Mammary epithelial cell (primary cell): ENCODE measurements around the gene SLC6A11.

Experiments used
- CTCF ChIP-seq, 2 donors: IDR thresholded peaks in 1 of 2; conservative IDR thresholded peaks in 1 of 2; 2 replicates each; pipeline ENCODE4 v1.5.1; 2011 to 2012; ENCODE audit warnings: inconsistent platforms in 2 of 2, low read length in 2 of 2, mild to moderate bottlenecking in 2 of 2, control low read depth in 1 of 2, low read depth in 1 of 2; ENCODE audit not compliant: insufficient read depth in 1 of 2; ENCODE audit errors: extremely low read depth in 1 of 2
- EZH2 ChIP-seq: IDR thresholded peaks from 2 replicates; pipeline ENCODE4 v1.6.1; 2012; ENCODE audit warnings: low read length, inconsistent platforms, borderline replicate concordance

DNA sequence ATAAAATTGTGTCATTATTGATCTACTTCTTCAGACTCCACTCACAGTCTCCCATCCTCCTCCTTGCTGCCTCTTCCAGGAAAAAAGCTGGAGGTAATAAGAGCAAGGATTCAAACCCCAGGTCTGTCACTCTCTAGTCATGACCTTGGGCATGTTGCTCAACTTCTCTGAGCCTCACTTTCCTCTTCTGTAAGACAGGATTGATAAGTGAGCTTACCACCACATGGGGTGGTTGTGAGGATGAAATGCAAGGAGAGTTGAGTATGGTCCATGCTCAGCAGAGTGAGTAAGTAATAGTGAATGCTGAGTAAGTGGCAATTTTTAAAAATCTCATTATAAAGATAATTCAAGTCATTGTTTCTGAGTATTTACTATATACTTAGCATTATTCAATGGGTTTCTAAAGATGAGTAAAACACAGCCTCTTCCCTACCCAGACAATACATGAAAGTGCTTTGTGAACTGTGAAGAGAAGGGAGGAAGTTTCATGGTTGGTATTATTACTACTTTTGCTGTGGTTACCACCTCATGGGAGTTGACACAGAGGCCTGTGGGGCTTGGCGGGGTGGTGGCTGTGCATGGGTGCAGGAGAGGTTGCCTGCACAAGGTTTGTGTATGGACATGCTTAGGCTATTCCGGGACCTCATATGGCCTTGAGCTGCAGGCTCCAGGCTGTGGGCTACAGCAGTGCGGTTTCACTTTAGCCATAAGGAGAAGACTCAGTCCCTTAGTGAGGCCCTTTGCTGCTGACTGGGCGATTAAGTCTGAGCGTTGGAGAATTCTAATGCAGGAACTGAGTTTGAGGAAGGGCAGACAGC lies 30.0 kb downstream of the SLC6A11 start:
- no peak for TF ChIP-seq CTCF (conservative IDR thresholded peaks at IDR 0.05 in 1 of 2, IDR thresholded peaks at IDR 0.05 in 1 of 2; ENCODE audit: extremely low read depth in 1 of 2, insufficient read depth in 1 of 2, low read depth in 1 of 2, low read length in 2 of 2)
- no peak for TF ChIP-seq EZH2
